NCI-H524 treated with DMSO at 0.1 percent for 48 hours (cell line): Measurements from ENCODE around the gene BAZ2B.

Source experiments
- DNase-seq: peaks from one replicate; lab custom pipeline; 2025; lab: John Stamatoyannopoulos, UW

Gene BAZ2B

DNA sequence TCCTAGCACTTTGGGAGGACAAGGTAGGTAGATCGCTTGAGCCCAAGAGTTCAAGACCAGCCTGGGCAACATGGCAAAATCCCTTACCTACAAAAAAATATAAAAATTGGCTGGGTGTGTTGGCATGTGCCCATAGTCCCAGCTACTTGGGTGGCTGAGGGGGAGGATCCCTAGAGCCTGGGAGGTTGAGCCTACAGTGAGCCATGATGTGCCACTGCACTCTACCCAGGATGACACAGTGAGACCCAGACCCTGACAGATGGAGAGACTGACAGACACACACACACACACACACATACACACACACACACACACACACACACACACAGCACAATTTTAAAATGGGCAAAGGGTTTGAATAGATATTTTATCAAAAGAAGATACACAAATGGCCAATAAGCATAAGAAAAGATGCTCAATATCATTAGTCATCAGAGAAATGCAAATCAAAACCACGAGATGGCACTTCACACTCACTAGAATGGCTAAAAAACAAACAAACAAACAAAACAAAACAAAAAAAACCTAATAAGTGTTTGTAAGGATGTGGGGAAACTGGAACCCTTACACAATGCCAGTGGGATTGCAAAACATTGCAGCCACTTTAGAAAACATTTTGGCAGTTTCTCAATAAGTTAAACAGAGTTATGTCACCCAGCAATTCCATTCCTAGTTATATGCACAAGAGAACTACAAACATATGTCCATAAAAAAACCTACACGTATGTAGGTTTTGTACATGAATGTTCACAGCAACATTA, 42.3 kb downstream of the BAZ2B start:
- DNase-seq, result no peak

GRCh38 chr2:159573294-159573693, 43.1 kb downstream of the BAZ2B start:
- no peak for DNase-seq

- DNase-seq, result no peak
Measured at GRCh38 chr2:159572459-159572858, 43.9 kb downstream of the BAZ2B start.

GRCh38 chr2:159571540-159572260, 44.6 kb downstream of the BAZ2B start:
- no peak for DNase-seq

GRCh38 chr2:159564081-159564480, 52.3 kb downstream of the BAZ2B start:
- no peak for DNase-seq

GRCh38 chr2:159562248-159562647, 54.1 kb downstream of the BAZ2B start:
- DNase-seq, result no peak

- no peak for DNase-seq
Measured at GRCh38 chr2:159561786-159562185, 54.6 kb downstream of the BAZ2B start.

GRCh38 chr2:159561242-159561641, 55.1 kb downstream of the BAZ2B start:
- DNase-seq, result no peak

GRCh38 chr2:159559034-159559433, 57.3 kb downstream of the BAZ2B start:
- DNase-seq, result no peak

GRCh38 chr2:159558479-159558878, 57.9 kb downstream of the BAZ2B start:
- DNase-seq, result no peak

DNA sequence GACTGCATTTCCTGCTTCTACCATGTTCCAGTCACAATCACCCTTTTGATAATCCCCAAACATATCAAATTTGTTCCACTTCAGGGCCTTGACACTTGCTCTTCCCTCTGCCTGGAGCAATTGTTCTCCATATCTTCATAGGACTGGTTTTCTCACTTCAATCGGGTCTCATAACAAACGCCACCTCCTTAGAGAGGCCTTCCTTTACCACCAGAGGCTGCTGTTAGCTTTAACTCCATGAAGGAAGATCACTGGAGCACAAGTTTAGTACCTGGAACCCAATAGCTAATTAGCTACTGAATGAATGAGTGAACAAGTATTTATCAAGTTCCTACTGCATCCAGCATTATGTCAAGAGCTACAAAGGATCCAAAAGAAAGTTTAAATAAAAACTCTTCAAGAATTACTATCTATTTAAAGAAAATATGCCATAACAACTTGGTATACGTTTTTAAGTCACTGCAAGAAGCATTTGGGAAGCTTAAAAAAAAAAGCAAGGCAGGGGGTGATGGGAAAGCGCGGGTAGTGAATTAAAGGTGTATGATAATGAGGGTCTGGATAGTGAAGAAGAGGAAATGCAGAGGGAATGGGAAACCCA, 58.8 kb downstream of the BAZ2B start:
- DNase-seq, result no peak

GRCh38 chr2:159555651-159556392, 60.5 kb downstream of the BAZ2B start:
- DNase-seq, result no peak

GRCh38 chr2:159553727-159554126, 62.6 kb downstream of the BAZ2B start:
- no peak for DNase-seq

- no peak for DNase-seq
Measured at GRCh38 chr2:159551806-159552205, 64.5 kb downstream of the BAZ2B start.

GRCh38 chr2:159550231-159550630, 66.1 kb downstream of the BAZ2B start:
- no peak for DNase-seq

- DNase-seq, result no peak
Measured at GRCh38 chr2:159549234-159549633, 67.1 kb downstream of the BAZ2B start.

DNA sequence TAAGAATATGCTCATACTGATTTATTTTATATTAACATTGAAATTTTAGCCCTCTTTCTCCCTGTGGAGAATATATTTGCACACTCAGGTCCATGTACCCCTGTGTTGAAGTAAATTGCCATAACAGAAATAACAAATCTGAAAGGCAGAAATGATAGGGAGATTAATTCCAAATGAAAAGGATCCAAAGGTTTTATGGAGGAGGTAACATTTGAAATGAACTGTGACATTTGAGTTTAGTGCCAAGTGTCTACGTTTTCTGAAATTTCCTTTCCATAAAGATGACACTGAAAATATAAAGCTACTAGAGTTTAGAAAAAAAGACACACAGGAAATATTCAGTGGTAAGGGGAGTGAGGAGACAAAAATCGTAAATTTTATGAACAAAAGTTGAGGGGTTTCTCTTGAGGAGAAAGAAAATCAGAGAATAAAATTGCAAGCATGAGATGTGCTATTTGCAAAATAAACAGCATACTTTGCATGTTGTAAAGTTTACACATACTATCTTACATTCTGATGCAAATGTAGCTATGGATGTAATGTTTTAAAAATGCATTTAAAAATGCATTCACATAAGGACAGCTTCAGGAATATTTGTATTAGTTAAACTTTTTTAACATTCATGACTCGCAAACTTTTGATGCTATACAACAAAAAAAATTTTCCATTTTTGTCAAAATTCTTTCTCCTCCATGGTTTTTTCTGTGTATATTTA, 69.5 kb downstream of the BAZ2B start:
- DNase-seq, result no peak

DNA sequence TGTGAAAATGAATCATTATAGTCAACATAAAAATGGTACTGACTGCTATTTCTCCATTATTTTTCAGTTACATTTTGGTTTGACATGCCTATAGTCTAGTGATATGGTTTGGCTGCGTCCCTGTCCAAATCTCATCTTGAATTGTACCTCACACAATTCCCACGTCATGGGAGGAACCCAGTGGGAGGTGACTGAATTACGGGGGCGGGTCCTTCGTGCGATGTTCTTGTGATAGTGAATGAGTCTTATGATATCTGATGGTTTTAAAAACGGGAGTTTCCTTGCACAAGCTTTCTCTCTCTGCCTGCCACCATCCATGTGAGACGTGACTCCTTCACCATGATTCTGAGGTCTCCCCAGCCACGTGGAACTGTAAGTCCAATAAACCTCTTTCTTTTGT, 70.3 kb downstream of the BAZ2B start:
- DNase-seq, result no peak

DNA sequence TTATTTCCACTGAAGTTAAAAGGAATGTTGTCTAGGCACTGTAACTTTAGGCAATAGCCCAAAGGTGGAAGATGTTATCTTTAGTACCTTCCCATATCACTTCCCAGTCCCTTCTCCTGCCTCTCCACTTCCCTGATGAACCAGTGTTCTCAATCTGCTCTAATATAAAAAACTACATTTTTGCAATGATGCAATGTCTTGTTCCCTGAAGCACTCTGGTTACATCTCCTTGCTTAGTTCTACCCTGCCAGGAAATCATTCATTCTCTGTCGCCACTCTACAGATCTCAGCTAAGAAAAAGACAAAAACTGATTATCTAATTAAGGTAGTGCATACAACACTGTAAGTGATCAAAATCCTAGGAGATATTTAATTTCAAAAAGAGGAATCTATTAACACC, 71.3 kb downstream of the BAZ2B start:
- DNase-seq, result no peak

DNA sequence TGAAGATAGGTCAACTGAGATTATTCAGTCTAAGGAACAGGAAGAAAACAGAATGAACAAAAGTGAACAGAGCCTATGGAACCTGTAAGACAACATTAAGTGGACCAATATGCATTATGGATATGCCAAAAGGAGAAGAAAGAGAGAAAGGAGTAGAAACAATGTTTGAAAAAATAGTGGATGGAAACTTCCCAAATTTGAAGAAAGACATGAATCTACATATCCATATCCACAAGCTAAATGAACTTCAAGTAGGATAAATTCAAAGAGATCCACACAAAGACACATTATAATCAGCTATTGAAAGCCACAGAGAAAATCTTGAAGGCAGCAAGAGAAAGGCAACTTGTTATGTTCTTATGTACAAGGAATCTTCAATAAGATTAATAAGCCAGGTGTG, 74.2 kb downstream of the BAZ2B start:
- DNase-seq, result no peak

DNA sequence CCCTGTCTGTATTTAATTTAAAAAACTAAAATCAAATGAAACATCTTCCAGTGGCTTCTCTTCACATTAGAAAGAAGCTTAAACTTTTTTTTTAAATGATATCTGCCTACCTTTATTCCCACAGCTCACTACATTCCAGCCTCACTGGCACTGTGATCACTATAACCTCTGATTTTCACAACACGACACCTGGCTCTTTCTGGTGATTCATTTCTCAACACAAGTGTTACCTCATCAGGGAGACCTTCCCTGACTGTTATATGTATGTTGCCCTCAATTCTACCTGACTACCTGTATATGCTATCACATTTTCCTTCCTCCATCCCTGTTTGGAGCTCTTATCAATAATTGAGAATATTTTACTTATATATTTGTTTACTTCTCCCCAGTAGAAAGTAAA, 76.6 kb downstream of the BAZ2B start:
- no peak for DNase-seq

DNA sequence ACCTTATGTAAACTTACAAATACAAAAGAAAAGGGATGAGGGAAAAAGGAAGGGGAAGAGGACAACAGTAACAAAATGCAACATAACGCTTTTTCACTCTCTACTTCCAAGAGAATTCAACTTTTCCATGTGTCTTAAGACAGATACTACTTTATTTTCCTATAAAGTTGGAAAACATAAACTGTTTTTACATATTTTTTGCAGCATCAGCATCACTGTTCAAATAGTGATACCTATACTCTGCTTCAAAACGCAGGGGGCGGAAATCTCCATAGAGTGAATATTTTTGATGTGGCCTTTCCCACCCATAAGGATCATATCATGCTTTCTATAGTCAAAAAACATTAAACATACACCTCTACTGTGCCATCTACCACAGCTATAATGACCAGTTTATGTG, 77.5 kb downstream of the BAZ2B start:
- DNase-seq, result no peak
